MCF 10A (cell line): ENCODE data around the gene ZC3H12C. TPM values are rescaled to one million over a fixed set of nuclear protein-coding genes. Genes with fewer than 3 reads are reported as not detected.

Source experiments
- BruUV-seq: library from RNA; stranded (reverse); fragments of 400-500 nt; replicated peaks from 2 replicates; lab custom pipeline; 2021; lab: Mats Ljungman, UMichigan
- CTCF ChIA-PET: fragments of 300-600 bp; sonication (Branson Sonifier 250); formaldehyde crosslinking; extraction: SDS; loops from one replicate; lab custom pipeline; 2021; ENCODE audit warnings: antibody characterized with exemption, inconsistent platforms; lab: Yijun Ruan, JAX
- POLR2A ChIA-PET: fragments of 300-600, 350-650 bp; sonication (Branson Sonifier 250); formaldehyde crosslinking; extraction: SDS; loops from one replicate; lab custom pipeline; 2020; ENCODE audit warnings: antibody characterized with exemption, inconsistent platforms; lab: Yijun Ruan, JAX
- DNase-seq: peaks from one replicate; pipeline ENCODE4 v3.0.0-alpha.2; 2018; ENCODE audit not compliant: unreplicated experiment
- H3K27ac Mint-ChIP-seq: one replicate; pipeline ENCODE4 v1.8.0; 2022; ENCODE audit warnings: mild to moderate bottlenecking, low read depth, mixed read lengths; ENCODE audit not compliant: unreplicated experiment
- H3K27me3 Mint-ChIP-seq: one replicate; pipeline ENCODE4 v1.8.0; 2022; ENCODE audit warnings: mixed read lengths; ENCODE audit not compliant: insufficient read depth, unreplicated experiment
- H3K36me3 Mint-ChIP-seq: one replicate; pipeline ENCODE4 v1.8.0; 2022; ENCODE audit warnings: mild to moderate bottlenecking, moderate library complexity, mixed read lengths; ENCODE audit not compliant: insufficient read depth, unreplicated experiment
- H3K4me1 Mint-ChIP-seq: one replicate; pipeline ENCODE4 v1.8.0; 2022; ENCODE audit warnings: mixed read lengths; ENCODE audit not compliant: insufficient read depth, unreplicated experiment
- H3K4me3 Mint-ChIP-seq: one replicate; pipeline ENCODE4 v1.8.0; 2022; ENCODE audit warnings: mild to moderate bottlenecking, moderate library complexity, mixed read lengths; ENCODE audit not compliant: unreplicated experiment
- H3K9me3 Mint-ChIP-seq: one replicate; pipeline ENCODE4 v1.8.0; 2022; ENCODE audit warnings: mixed read lengths; ENCODE audit not compliant: unreplicated experiment
- intact Hi-C: fragments of 100-400 bp; cut with micrococcal nuclease; formaldehyde crosslinking; loops from 2 replicates; pipeline ENCODE4 v1.14.1; 2022
- total RNA-seq: library from RNA; stranded (reverse); gene quantifications from 2 replicates; pipeline ENCODE4 v1.2.3, GENCODE V29; 2022
- TF ChIP-seq, protein P1 (sequence below): fragments of 200-600 bp; IDR thresholded peaks from one replicate; pipeline ENCODE4 v1.8.0; 2022; ENCODE audit warnings: antibody characterized with exemption, mild to moderate bottlenecking; ENCODE audit not compliant: unreplicated experiment

ZC3H12C gene
- total RNA-seq, 1 experiment from 2014 or later, result 37.7 TPM

DNA sequence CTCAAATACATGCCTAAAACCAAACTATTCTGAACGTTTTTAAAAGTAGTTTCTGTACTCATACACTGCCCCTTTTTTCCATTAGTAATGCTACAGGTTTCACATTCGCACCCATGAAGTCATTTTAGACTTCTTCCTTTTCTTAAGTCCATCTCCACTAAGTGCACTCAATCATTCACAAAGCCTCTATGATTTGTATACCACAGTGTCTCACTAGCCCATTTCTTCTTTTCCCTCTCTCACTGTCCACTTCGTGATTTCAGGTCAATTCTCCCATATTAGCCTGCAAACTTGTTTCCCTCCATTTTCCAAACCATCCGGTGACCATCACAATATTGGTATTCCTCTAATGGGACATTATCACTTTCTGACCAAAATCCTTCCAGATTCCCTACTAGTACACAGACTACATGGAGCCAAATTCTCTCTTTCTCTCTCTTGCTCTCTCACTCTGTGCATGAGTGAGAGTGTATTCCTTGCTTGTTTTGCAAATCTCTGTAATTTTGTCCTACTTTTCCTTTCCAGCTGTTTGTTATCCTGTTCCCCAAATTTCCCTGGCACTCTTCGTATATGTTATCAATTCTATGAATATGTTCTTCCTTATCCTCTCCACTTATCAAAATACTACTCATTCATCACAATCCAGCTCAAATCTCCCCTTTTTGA lies 3.4 kb upstream of the ZC3H12C start:
- intact Hi-C loops, result loop anchor here (5.0 to 10.0 kb wide), 3 partner anchors 163 to 285 kb away; no protein-coding TSS in a partner anchor
- BruUV-seq, result no TSS peak

DNA sequence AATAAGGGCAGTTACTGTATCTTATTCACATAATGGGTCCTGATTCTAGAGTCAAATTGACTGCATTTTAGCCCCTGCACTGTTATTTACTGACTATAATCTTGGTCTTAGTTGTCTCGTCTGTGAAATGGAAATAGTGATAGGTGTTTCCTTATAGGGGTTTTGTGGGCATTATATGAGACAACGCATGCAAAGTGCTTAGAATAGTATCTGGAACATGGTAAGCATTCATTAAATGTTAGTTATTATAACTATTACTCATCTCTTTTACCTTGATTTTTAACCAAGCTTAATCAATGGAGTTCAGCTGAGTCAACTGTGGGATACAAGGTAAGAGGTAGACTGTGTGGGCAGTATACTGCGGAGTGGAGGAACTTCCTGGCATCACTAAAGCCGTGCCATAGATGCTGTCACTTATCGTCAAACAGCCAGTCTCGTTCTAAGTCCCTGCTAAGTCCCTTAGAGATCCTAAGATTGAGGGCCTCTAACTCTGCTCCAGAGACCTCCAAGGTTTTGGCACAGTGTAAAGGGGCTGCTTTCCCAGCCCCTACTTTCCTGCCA lies 2.6 kb upstream of the ZC3H12C start:
- TF ChIP-seq, protein P1, sequence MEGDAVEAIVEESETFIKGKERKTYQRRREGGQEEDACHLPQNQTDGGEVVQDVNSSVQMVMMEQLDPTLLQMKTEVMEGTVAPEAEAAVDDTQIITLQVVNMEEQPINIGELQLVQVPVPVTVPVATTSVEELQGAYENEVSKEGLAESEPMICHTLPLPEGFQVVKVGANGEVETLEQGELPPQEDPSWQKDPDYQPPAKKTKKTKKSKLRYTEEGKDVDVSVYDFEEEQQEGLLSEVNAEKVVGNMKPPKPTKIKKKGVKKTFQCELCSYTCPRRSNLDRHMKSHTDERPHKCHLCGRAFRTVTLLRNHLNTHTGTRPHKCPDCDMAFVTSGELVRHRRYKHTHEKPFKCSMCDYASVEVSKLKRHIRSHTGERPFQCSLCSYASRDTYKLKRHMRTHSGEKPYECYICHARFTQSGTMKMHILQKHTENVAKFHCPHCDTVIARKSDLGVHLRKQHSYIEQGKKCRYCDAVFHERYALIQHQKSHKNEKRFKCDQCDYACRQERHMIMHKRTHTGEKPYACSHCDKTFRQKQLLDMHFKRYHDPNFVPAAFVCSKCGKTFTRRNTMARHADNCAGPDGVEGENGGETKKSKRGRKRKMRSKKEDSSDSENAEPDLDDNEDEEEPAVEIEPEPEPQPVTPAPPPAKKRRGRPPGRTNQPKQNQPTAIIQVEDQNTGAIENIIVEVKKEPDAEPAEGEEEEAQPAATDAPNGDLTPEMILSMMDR, result no peak
- no TSS peak for BruUV-seq
- ChIA-PET POLR2A (interaction anchor here (0.6 to 9.3 kb wide), 4 partner anchors 12 to 848 kb away, joined by 3 to 197 read pairs (median 75); no protein-coding TSS in a partner anchor), CTCF (no interaction called here)
- H3K27me3 Mint-ChIP-seq, result no peaks in the 10 kb centered on the region
- no peak for DNase-seq
- no peak overlapping the region for H3K27ac Mint-ChIP-seq
- intact Hi-C loops, result loop anchor here (5.0 to 10.0 kb wide), 3 partner anchors 162 to 284 kb away; no protein-coding TSS in a partner anchor
- no peak overlapping the region for H3K4me3 Mint-ChIP-seq
- peaks cover 11% of the 10 kb centered on the region for H3K36me3 Mint-ChIP-seq
- peaks cover 22% of the 10 kb centered on the region for H3K4me1 Mint-ChIP-seq
- H3K9me3 Mint-ChIP-seq, result no peaks in the 10 kb centered on the region

More for the DNA sequence above, 3.4 kb upstream of the ZC3H12C start:
- TF ChIP-seq, protein P1, result no peak
- ChIA-PET POLR2A (interaction anchor here (0.7 to 1.6 kb wide), 2 partner anchors 12 to 847 kb away, joined by 3 to 8 read pairs; no protein-coding TSS in a partner anchor), CTCF (interaction anchor here (0.6 kb wide), 1 partner anchor 102 kb away, joined by 3 read pairs; no protein-coding TSS in a partner anchor)
- Mint-ChIP-seq H3K27ac (no peak overlapping the region), H3K4me1 (peaks cover 20% of the 10 kb centered on the region), H3K36me3 (peaks cover 11% of the 10 kb centered on the region), H3K9me3 (no peaks in the 10 kb centered on the region), H3K27me3 (no peaks in the 10 kb centered on the region), H3K4me3 (no peak overlapping the region)
- DNase-seq, result no peak

DNA sequence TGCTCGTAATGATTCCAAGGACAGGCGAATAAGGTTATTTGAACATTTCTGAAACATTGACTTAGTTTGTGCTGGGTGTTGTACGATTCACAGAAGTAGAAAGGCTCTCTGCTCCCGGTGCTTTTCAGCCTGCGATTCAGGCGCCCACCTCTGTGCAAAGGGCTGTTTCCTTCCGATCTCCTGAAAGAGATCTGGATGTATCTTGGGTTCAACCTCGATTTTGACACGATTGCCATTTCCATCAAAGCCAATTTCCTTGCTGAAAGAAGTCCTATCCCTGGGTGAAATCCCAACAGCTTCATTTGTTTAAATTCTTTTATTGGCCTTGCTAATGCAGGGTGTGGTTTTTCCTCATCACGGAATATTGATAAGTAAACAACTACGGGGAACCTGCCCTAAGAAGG lies 1.1 kb upstream of the ZC3H12C start:
- Mint-ChIP-seq H3K27me3 (no peaks in the 10 kb centered on the region), H3K36me3 (peaks cover 11% of the 10 kb centered on the region), H3K27ac (peak overlapping the region; percentile 98), H3K9me3 (no peaks in the 10 kb centered on the region), H3K4me3 (peak overlapping the region; percentile 98), H3K4me1 (peaks cover 26% of the 10 kb centered on the region)
- intact Hi-C loops, result loop anchor here (2.0 to 10.0 kb wide), 4 partner anchors 109 to 283 kb away; no protein-coding TSS in a partner anchor
- TF ChIP-seq, protein P1, result no peak
- TSS peak; percentile 56 for BruUV-seq
- DNase-seq, result no peak
- CTCF ChIA-PET, result interaction anchor here (0.6 to 1.3 kb wide), 11 partner anchors 9 to 157 kb away, joined by 3 to 8 read pairs (median 3); no protein-coding TSS in a partner anchor
- POLR2A ChIA-PET, result interaction anchor here (0.6 to 10.3 kb wide), 34 partner anchors 9 to 1625 kb away, joined by 3 to 197 read pairs (median 5); partner anchors contain the start of gene C11orf65
